Uterus (tissue), 2 donors: Measurements from ENCODE around the gene NXT1.

Source experiments
- POLR2A ChIP-seq, 2 donors: fragments of 450-650 bp; IDR thresholded peaks; one replicate each; pipeline ENCODE4 v1.6.1; 2016; ENCODE audit warnings: antibody characterized with exemption in 2 of 2, mild to moderate bottlenecking in 1 of 2, moderate library complexity in 1 of 2
- TF ChIP-seq, protein P1 (sequence below), 4 experiments: fragments of 200-600 bp in 2 of 4; fragments of 450-650 bp in 2 of 4; sonication (generic) in 2 of 4; IDR thresholded peaks; one replicate each; pipeline ENCODE4 v1.5.1; 2016 to 2019; ENCODE audit warnings: antibody characterized with exemption in 4 of 4, mild to moderate bottlenecking in 2 of 4, moderate library complexity in 1 of 4

DNA sequence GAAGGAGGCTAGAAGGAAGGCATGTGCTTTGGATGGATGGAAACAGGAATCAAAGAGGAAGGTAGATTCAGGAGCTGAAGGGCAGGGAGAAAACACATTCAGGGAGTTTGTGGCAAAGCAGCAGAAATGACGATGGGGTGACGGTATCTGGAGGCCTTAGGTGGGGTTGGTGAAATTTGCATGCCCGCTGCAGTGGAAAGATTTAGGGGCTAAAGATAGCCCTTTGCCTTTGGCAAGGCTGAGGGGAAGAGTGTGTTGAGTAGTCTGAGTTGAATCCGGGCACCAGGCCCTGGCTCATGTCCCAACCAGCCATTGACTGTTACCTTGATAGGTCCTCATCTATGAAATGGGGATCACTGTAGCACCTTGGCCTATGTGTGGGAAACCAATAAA is 12.7 kb downstream of the NXT1 start:
- TF ChIP-seq, protein P1, sequence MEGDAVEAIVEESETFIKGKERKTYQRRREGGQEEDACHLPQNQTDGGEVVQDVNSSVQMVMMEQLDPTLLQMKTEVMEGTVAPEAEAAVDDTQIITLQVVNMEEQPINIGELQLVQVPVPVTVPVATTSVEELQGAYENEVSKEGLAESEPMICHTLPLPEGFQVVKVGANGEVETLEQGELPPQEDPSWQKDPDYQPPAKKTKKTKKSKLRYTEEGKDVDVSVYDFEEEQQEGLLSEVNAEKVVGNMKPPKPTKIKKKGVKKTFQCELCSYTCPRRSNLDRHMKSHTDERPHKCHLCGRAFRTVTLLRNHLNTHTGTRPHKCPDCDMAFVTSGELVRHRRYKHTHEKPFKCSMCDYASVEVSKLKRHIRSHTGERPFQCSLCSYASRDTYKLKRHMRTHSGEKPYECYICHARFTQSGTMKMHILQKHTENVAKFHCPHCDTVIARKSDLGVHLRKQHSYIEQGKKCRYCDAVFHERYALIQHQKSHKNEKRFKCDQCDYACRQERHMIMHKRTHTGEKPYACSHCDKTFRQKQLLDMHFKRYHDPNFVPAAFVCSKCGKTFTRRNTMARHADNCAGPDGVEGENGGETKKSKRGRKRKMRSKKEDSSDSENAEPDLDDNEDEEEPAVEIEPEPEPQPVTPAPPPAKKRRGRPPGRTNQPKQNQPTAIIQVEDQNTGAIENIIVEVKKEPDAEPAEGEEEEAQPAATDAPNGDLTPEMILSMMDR (IDR thresholded peaks at IDR 0.05): no peak
- no peak for TF ChIP-seq POLR2A (IDR thresholded peaks at IDR 0.05)
